Astrocyte of the cerebellum (primary cell): ENCODE measurements around the gene NXPH2.
A peak's percentile ranks its signal among the peaks of the same experiment; 100 is the strongest.

ENCODE experiments used
- DNase-seq: peaks from one replicate; pipeline ENCODE4 v3.0.0-alpha.2; 2011; ENCODE audit warnings: low read depth
- H3K4me3 ChIP-seq: 2 replicates; pipeline ENCODE4 v1.5.1; 2011; ENCODE audit warnings: mild to moderate bottlenecking, low read depth, low read length, moderate library complexity
- CTCF ChIP-seq: IDR thresholded peaks from 2 replicates; pipeline ENCODE4 v1.5.1; 2012; ENCODE audit warnings: low read length, low read depth, moderate library complexity, mild to moderate bottlenecking; ENCODE audit errors: missing control alignments
- in situ Hi-C: cut with HindIII; loops from 2 replicates; pipeline ENCODE4 v1.10.0; 2017; ENCODE audit warnings: low sequenced_read_pairs

NXPH2 gene

GRCh38 chr2:138763971-138764370, 16.2 kb downstream of the NXPH2 start:
- DNase-seq = no peak
- H3K4me3 ChIP-seq = no peak overlapping the region
- TF ChIP-seq CTCF = no peak
- in situ Hi-C loops = no loop called here

- no peak for TF ChIP-seq CTCF
- DNase-seq = no peak
- in situ Hi-C loops = no loop called here
- H3K4me3 ChIP-seq = no peak overlapping the region
These were observed 17.7 kb downstream of the NXPH2 start for GRCh38 chr2:138762533-138762932.

- TF ChIP-seq CTCF = no peak
- H3K4me3 ChIP-seq = no peak overlapping the region
- DNase-seq = no peak
- in situ Hi-C loops = no loop called here
These were observed 19.5 kb downstream of the NXPH2 start for GRCh38 chr2:138760676-138761075.

- in situ Hi-C loops = no loop called here
- no peak overlapping the region for H3K4me3 ChIP-seq
- no peak for DNase-seq
- no peak for TF ChIP-seq CTCF
These were observed 22.8 kb downstream of the NXPH2 start for GRCh38 chr2:138757384-138757783.

GRCh38 chr2:138752197-138752956, 27.8 kb downstream of the NXPH2 start:
- TF ChIP-seq CTCF = no peak
- in situ Hi-C loops = no loop called here
- DNase-seq = peak; percentile 92
- no peak overlapping the region for H3K4me3 ChIP-seq

- H3K4me3 ChIP-seq = no peak overlapping the region
- no peak for TF ChIP-seq CTCF
- DNase-seq = no peak
- in situ Hi-C loops = no loop called here
These were observed 35.5 kb downstream of the NXPH2 start for GRCh38 chr2:138744713-138745112.
